Thoracic aorta (tissue), 2 donors: ENCODE measurements around the gene PRKCA. TPM values are rescaled to one million over a fixed set of nuclear protein-coding genes. Genes with fewer than 3 reads are reported as not detected.
A peak's percentile ranks its signal among the peaks of the same experiment; 100 is the strongest.

Source experiments
- ATAC-seq: fragments of 150-250 bp; one replicate; pipeline ENCODE4 v1.8.0; 2017; ENCODE audit warnings: low read depth; ENCODE audit not compliant: insufficient number of reproducible peaks, low FRiP score
- DNase-seq: peaks from one replicate; pipeline ENCODE4 v3.0.0-alpha.2; 2020; ENCODE audit warnings: low spot score
- H3K27ac ChIP-seq, 2 donors: fragments of 200-600 bp; sonication (generic); 1 replicate in 1 of 2; 2 replicates in 1 of 2; pipeline ENCODE4 v1.5.1; 2016; ENCODE audit warnings: mild to moderate bottlenecking in 2 of 2, moderate library complexity in 2 of 2
- H3K27me3 ChIP-seq: fragments of 200-600 bp; sonication (generic); replicated peaks from 2 replicates; pipeline ENCODE4 v1.6.0; 2016; ENCODE audit warnings: mild to moderate bottlenecking; ENCODE audit not compliant: insufficient read depth
- H3K36me3 ChIP-seq: fragments of 200-600 bp; sonication (generic); one replicate; pipeline ENCODE4 v1.5.1; 2016
- H3K4me1 ChIP-seq, 2 donors: fragments of 200-600 bp; sonication (generic); 1 replicate in 1 of 2; 2 replicates in 1 of 2; pipeline versions ENCODE4 v1.5.1 to v1.6.0; 2016; ENCODE audit warnings: low read depth in 2 of 2, mild to moderate bottlenecking in 1 of 2; ENCODE audit not compliant: control insufficient read depth in 1 of 2
- H3K4me3 ChIP-seq: fragments of 200-600 bp; sonication (generic); 2 replicates; pipeline ENCODE4 v1.5.1; 2016; ENCODE audit warnings: mild to moderate bottlenecking
- H3K9me3 ChIP-seq: fragments of 200-600 bp; sonication (generic); 2 replicates; pipeline ENCODE4 v1.5.1; 2016
- CTCF ChIP-seq: fragments of 200-600 bp; sonication (generic); IDR thresholded peaks from one replicate; pipeline ENCODE4 v1.5.1; 2019; ENCODE audit warnings: antibody characterized with exemption
- total RNA-seq, 2 donors: library from RNA; depleted of rRNA; stranded (reverse); fragments of >200 nt; gene quantifications; one replicate each; pipeline versions ENCODE4 v1.1.0 to v1.2.3, GENCODE V29; 2016

The PRKCA gene
- total RNA-seq, 2 donors from 2014 or later = 9.1 to 11.6 TPM

- Histone ChIP-seq H3K4me1 (no peaks in the 10 kb centered on the region), H3K36me3 (no peaks in the 10 kb centered on the region), H3K27me3 (no peaks in the 10 kb centered on the region), H3K4me3 (no peak overlapping the region), H3K27ac (no peak overlapping the region), H3K9me3 (no peaks in the 10 kb centered on the region)
- DNase-seq (no peak), ATAC-seq (no peak)
- TF ChIP-seq CTCF = no peak
Observed at GRCh38 chr17:66670206-66670605, 367.8 kb downstream of the PRKCA start.

GRCh38 chr17:66671156-66671555 lies 368.7 kb downstream of the PRKCA start:
- ATAC-seq (no peak), DNase-seq (no peak)
- Histone ChIP-seq H3K36me3 (no peaks in the 10 kb centered on the region), H3K9me3 (no peaks in the 10 kb centered on the region), H3K4me1 (no peaks in the 10 kb centered on the region), H3K27ac (no peak overlapping the region), H3K27me3 (no peaks in the 10 kb centered on the region), H3K4me3 (no peak overlapping the region)
- TF ChIP-seq CTCF = no peak

- Histone ChIP-seq H3K9me3 (no peaks in the 10 kb centered on the region), H3K4me3 (no peak overlapping the region), H3K36me3 (no peaks in the 10 kb centered on the region), H3K27me3 (no peaks in the 10 kb centered on the region), H3K4me1 (no peaks in the 10 kb centered on the region), H3K27ac (no peak overlapping the region)
- no peak for ATAC-seq
- no peak for DNase-seq
- TF ChIP-seq CTCF = peak; percentile 77
Observed at GRCh38 chr17:66673668-66674276, 371.4 kb downstream of the PRKCA start.

- DNase-seq (no peak), ATAC-seq (no peak)
- Histone ChIP-seq H3K27ac (no peak overlapping the region), H3K4me3 (no peak overlapping the region), H3K4me1 (no peaks in the 10 kb centered on the region), H3K36me3 (no peaks in the 10 kb centered on the region), H3K9me3 (no peaks in the 10 kb centered on the region), H3K27me3 (no peaks in the 10 kb centered on the region)
- TF ChIP-seq CTCF = no peak
Observed at GRCh38 chr17:66675273-66675990, 373.0 kb downstream of the PRKCA start.

- ATAC-seq (no peak), DNase-seq (no peak)
- TF ChIP-seq CTCF = no peak
- H3K4me1 ChIP-seq = no peaks in the 10 kb centered on the region
- H3K27ac ChIP-seq = no peak overlapping the region
- H3K9me3 ChIP-seq = no peaks in the 10 kb centered on the region
- H3K27me3 ChIP-seq = no peaks in the 10 kb centered on the region
- no peaks in the 10 kb centered on the region for H3K36me3 ChIP-seq
- H3K4me3 ChIP-seq = no peak overlapping the region
Observed at GRCh38 chr17:66675991-66676371, 373.6 kb downstream of the PRKCA start.
